Adrenal gland (tissue), 12 donors: Measurements from ENCODE around the gene ZRANB3. TPM values are rescaled to one million over a fixed set of nuclear protein-coding genes. Genes with fewer than 3 reads are reported as not detected.

ENCODE experiments used
- DNase-seq, 7 donors: peaks; one replicate each; pipeline ENCODE4 v3.0.0-alpha.2; 2019 to 2020
- H3K27ac ChIP-seq, 5 donors: fragments of 200-600 bp; sonication (generic) in 4 of 5; 1 replicate in 3 of 5; 2 replicates in 2 of 5; pipeline versions ENCODE4 v1.5.1 to v1.8.0; 2016 to 2020; ENCODE audit warnings: mild to moderate bottlenecking in 1 of 5
- H3K27me3 ChIP-seq: fragments of 200-600 bp; 2 replicates; pipeline ENCODE4 v1.8.0; 2021
- H3K36me3 ChIP-seq, 2 donors: fragments of 200-600 bp; replicated peaks in 1 of 2; 1 replicate in 1 of 2; 2 replicates in 1 of 2; pipeline versions ENCODE4 v1.5.1 to v1.8.0; 2018 to 2022
- H3K4me1 ChIP-seq, 2 donors: fragments of 200-600 bp; replicated peaks in 1 of 2; 1 replicate in 1 of 2; 2 replicates in 1 of 2; pipeline versions ENCODE4 v1.5.1 to v1.8.0; 2018 to 2021
- H3K4me3 ChIP-seq, 4 donors: fragments of 200-600 bp; sonication (generic) in 3 of 4; one replicate each; pipeline ENCODE4 v1.5.1; 2016 to 2018
- H3K9me3 ChIP-seq, 3 donors: fragments of 200-600 bp; sonication (generic) in 1 of 3; replicated peaks in 1 of 3; 1 replicate in 2 of 3; 2 replicates in 1 of 3; pipeline versions ENCODE4 v1.5.1 to v1.8.0; 2016 to 2021
- CTCF ChIP-seq, 6 experiments: fragments of 450-650 bp in 4 of 6; fragments of 200-600 bp in 2 of 6; sonication (generic) in 1 of 6; IDR thresholded peaks; 1 replicate in 5 of 6; 2 replicates in 1 of 6; pipeline versions ENCODE4 v1.5.1 to v1.8.0; 2016 to 2021; ENCODE audit warnings: antibody characterized with exemption in 6 of 6, mild to moderate bottlenecking in 2 of 6, moderate library complexity in 1 of 6
- POLR2A ChIP-seq, 2 donors: fragments of 450-650 bp; IDR thresholded peaks; one replicate each; pipeline ENCODE4 v1.6.1; 2017; ENCODE audit warnings: antibody characterized with exemption in 2 of 2, mild to moderate bottlenecking in 2 of 2, moderate library complexity in 1 of 2
- WGBS, 4 donors: extraction: QIAGEN DNeasy Blood & Tissue Kit in 2 of 4; methylation state at CpG; one replicate each; pipeline versions ENCODE4 v1.1.5 to v1.1.7; 2013 to 2017; 5-methylcytosine and 5-hydroxymethylcytosine counted together
- intact Hi-C, 2 donors: fragments of 100-400 bp; cut with DNase I; formaldehyde crosslinking; loops; one replicate each; pipeline versions ENCODE4 v1.14.1 to v1.15.0; 2022 to 2023
- polyA plus RNA-seq, 3 donors: library from polyadenylated mRNA; stranded (reverse); fragments of 200-250 nt in 2 of 3; fragments of 350-450 nt in 1 of 3; fragmentation: Illumina TruSeq in 1 of 3; extraction: RNeasy Lipid Tissue Mini Kit (QIAGEN cat#74804) in 1 of 3; gene quantifications; one replicate each; pipeline ENCODE4 v1.2.3, GENCODE V29; 2013 to 2014
- total RNA-seq, 9 donors: library from RNA; depleted of rRNA in 4 of 9; stranded (reverse); fragments of >200 nt in 4 of 9; fragments of 120-200 nt in 1 of 9; fragmentation: NEBNext Ultra II Directional in 1 of 9; extraction: Animal tissue kit (Norgen Biotek cat#: 25700) in 1 of 9; gene quantifications; one replicate each; pipeline versions ENCODE4 v1.1.0 to v1.2.4, GENCODE V29; 2013 to 2023
- donor health status: healthy with polysubstance abuse.
- donor health status: Bipolar disorder and iron deficiency.
- donor health status: DM: yes; HTN: yes; CAD: no.
- donor health status: DM: no; HTN: no; CAD: no.
- donor health status: DM: no; HTN: no; CAD: no.
- donor health status: DM: yes; HTN: yes; CAD: no.

ZRANB3 gene
- total and polyA plus RNA-seq, 12 donors = 1.0 to 16.8 (median 9.0) TPM

- no peaks in the 10 kb centered on the region for H3K4me1 ChIP-seq
- H3K9me3 ChIP-seq = no peaks in the 10 kb centered on the region
- TF ChIP-seq POLR2A (IDR thresholded peaks at IDR 0.05) (no peak), CTCF (IDR thresholded peaks at IDR 0.05) (no peak)
- H3K36me3 ChIP-seq = no peaks in the 10 kb centered on the region
- intact Hi-C loops = no loop called here
- H3K27ac ChIP-seq = no peak overlapping the region
- H3K27me3 ChIP-seq = no peaks in the 10 kb centered on the region
- no peak overlapping the region for H3K4me3 ChIP-seq
- no peak for DNase-seq
Measured at GRCh38 chr2:135471106-135471505, 59.9 kb downstream of the ZRANB3 start.

GRCh38 chr2:135457279-135457678, 73.7 kb downstream of the ZRANB3 start:
- DNase-seq = no peak
- TF ChIP-seq POLR2A (IDR thresholded peaks at IDR 0.05) (no peak), CTCF (IDR thresholded peaks at IDR 0.05) (no peak)
- peaks cover 0 to 7% (median 0%) of the 10 kb centered on the region in 3 donors for H3K9me3 ChIP-seq
- intact Hi-C loops = no loop called here
- H3K4me1 ChIP-seq = no peaks in the 10 kb centered on the region
- no peaks in the 10 kb centered on the region for H3K27me3 ChIP-seq
- no peak overlapping the region for H3K27ac ChIP-seq
- no peaks in the 10 kb centered on the region for H3K36me3 ChIP-seq
- H3K4me3 ChIP-seq = no peak overlapping the region

- H3K9me3 ChIP-seq = peaks cover 0 to 7% (median 0%) of the 10 kb centered on the region in 3 donors
- no peak for DNase-seq
- H3K4me1 ChIP-seq = no peaks in the 10 kb centered on the region
- H3K27me3 ChIP-seq = no peaks in the 10 kb centered on the region
- H3K36me3 ChIP-seq = no peaks in the 10 kb centered on the region
- 91 to 100% (median 96%) methylated on average over 1 of the region's 1 CpG for WGBS, 4 donors
- H3K4me3 ChIP-seq = no peak overlapping the region
- TF ChIP-seq CTCF (IDR thresholded peaks at IDR 0.05) (no peak), POLR2A (IDR thresholded peaks at IDR 0.05) (no peak)
- no peak overlapping the region for H3K27ac ChIP-seq
- intact Hi-C loops = no loop called here
Measured at GRCh38 chr2:135456835-135457234, 74.2 kb downstream of the ZRANB3 start.

GRCh38 chr2:135456431-135456830, 74.6 kb downstream of the ZRANB3 start:
- Histone ChIP-seq H3K9me3 (peaks cover 0 to 7% (median 0%) of the 10 kb centered on the region in 3 donors), H3K4me1 (no peaks in the 10 kb centered on the region), H3K36me3 (no peaks in the 10 kb centered on the region), H3K4me3 (no peak overlapping the region), H3K27ac (no peak overlapping the region), H3K27me3 (no peaks in the 10 kb centered on the region)
- intact Hi-C loops = no loop called here
- DNase-seq = no peak
- WGBS, 4 donors = 94 to 98% (median 97%) methylated on average over 2 of the region's 2 CpGs
- TF ChIP-seq POLR2A (IDR thresholded peaks at IDR 0.05) (no peak), CTCF (IDR thresholded peaks at IDR 0.05) (no peak)
